Measurements from ENCODE around the gene NUDT8. TPM values are rescaled to one million over a fixed set of nuclear protein-coding genes. Genes with fewer than 3 reads are reported as not detected.

Gene NUDT8
- total RNA-seq: 6.5 and 6.7 TPM in 2 replicates

DNA sequence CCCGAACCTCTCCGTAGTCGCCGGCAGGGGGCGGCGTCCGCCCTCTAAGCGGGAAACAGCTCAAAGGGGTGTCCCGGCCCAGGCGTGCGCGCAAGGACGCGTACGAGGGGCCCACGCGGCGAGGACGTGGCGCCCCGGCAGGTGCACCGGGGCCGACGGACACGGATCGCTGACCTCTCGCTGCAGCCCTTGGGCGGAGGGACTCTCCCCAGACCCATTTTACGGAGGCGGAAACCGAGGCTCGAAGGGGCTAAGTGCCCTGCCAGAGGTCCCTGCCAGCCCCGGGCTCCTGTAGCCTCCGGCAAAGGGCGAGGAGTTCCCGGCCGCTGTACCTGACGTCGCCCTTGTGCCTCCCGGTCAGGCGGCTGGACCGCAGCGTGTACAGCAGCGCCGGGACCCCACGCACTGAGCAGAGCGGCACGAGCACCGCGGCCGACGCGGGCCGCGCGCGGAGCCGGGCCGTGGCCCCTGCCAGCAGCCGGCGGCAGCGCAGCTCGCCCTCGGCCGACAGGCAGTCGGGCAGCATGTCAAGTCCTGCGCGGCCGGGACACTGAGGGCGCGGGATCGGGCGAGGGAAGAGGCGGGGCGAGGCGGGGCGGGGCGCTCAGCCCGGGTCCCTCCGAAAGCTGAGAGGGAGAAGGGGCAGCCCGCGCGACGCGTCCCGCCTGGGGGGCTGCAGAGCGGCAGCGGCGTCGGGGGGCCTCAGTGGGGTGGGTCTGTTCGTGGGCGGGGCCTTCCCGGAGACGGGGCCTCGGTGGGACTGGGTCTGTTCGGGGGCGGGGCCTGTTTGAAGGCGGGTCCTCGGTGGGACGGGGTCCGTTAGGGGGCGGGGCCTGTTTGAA is at the start of gene NUDT8:
NUDT8 (minus strand) TSS at position 552 of the 842 bp plus-strand sequence; CDS start at position 526, 26 bp downstream.
- intact Hi-C loops (cut with micrococcal nuclease): loop anchor here (1.0 to 5.0 kb wide), 10 partner anchors 15 to 401 kb away; partner anchors contain the start of genes CDK2AP2, GSTP1, NDUFS8 and NDUFV1

DNA sequence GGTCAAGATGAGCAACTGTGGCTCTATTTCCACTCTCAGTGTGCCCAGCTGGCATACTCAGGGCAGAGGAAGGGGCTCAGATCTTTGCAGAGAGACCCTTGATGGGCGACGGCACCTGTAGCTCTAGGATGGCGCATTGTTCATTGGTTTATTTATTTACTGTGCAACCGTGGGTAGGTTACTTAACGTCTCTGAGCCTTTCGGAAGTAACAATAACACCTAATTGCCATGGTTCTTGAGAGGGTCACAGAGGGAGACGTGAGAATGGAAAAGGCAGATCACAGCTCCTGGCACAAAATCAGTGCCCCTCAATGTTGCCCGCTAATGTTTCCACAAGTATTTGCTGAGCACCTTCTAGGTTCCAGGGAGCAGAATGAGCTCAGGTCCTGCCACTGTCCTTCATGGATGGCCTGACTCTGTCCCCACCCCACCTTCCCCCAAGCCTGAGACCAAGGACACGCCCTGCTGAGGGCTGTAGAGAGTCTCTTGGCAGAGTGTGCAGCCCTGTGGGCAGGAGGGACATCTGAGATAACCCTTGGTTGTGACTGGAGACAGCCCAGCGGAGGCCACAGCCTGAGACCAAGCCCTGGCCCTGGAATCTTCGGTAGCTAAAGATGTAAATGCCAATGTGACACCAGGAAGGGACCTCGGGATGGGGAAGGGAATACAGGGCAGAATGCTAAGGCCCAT is 45.5 kb upstream of the NUDT8 start:
- intact Hi-C loops (cut with micrococcal nuclease): no loop called here

GRCh38 chr11:67674442-67674871 is 44.7 kb upstream of the NUDT8 start, which contains the start of gene ALDH3B2:
ALDH3B2 (minus strand) TSS chr11:67674623; CDS start chr11:67666935, 7,688 bp downstream.
- intact Hi-C loops (cut with micrococcal nuclease): no loop called here

GRCh38 chr11:67673902-67674301 is 44.2 kb upstream of the NUDT8 start:
- intact Hi-C loops (cut with micrococcal nuclease): no loop called here

DNA sequence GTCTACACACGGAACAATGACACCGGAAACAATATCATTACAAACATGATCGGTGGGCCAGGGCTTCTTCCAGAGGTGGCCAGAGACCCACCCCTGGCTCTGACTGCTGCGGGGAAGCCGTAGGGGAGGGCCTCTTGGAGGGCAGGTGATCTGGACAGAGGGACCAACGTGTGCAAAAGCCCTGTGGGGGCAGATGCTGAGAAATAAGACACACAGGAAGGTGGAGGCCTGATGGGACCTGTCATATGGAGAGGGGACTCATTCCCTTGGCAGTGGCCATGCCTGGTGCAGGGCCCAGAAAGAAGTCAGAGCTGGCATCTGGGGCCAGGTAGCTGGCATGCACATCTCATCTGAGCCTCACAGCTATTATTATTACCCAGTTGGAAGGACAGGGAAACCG is 43.6 kb upstream of the NUDT8 start:
- intact Hi-C loops (cut with micrococcal nuclease): no loop called here

DNA sequence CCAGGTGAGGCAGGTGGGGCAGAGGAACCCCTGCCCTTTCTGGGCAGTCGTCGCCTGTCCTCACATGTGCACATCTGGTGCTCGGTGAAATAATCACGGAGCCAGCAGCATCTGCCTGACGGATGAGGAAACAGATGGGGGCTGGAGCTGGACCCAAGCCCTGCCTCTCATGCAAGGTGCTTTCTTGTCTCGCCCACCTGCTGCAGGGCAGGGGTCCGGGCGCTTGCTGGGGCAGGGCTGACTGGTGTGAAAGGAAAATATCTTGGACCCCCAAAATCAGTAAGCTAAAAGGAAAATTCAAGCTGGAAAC is 41.4 kb upstream of the NUDT8 start:
- intact Hi-C loops (cut with micrococcal nuclease): no loop called here

GRCh38 chr11:67670316-67671210 is 40.8 kb upstream of the NUDT8 start:
- intact Hi-C loops (cut with micrococcal nuclease): no loop called here

- intact Hi-C loops (cut with micrococcal nuclease): no loop called here
These were observed 38.4 kb upstream of the NUDT8 start for GRCh38 chr11:67668192-67668551.

DNA sequence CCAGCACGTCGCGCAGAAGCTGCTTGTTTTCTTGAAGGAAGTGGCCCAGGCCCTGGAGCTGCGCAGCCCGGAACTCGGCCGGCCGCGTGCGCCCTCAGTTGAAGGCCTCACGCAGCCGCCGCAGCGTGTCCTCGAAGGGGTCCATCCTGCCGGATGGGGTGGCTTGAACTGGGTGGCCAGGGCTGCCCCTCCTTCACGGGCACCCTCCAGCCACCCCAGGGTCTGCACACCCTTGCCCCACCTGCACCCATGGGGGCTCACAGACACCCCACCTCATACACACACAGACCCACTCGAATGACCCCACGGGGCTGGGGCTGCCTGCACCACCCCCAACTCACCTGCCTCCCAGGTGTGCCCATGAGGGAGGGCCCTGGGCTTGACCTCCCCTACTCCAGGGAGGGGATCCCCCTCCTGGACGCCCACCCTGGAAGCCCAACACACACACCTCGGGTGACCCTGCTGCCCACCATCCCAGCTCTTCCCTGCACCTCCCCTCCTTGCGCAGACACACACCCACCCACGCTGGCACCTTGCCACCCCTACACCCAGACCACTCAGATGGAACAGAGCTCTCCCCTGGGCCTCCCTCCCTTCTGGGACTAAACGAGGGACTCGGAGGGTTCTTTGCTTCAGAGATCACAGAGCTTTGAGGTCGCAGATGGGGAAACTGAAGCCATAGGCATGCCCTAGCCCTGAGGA is 37.9 kb upstream of the NUDT8 start:
- intact Hi-C loops (cut with micrococcal nuclease): no loop called here

- intact Hi-C loops (cut with micrococcal nuclease): no loop called here
These were observed 37.1 kb upstream of the NUDT8 start for GRCh38 chr11:67666676-67667489.

GRCh38 chr11:67666303-67666645 is 36.5 kb upstream of the NUDT8 start:
- intact Hi-C loops (cut with micrococcal nuclease): no loop called here

DNA sequence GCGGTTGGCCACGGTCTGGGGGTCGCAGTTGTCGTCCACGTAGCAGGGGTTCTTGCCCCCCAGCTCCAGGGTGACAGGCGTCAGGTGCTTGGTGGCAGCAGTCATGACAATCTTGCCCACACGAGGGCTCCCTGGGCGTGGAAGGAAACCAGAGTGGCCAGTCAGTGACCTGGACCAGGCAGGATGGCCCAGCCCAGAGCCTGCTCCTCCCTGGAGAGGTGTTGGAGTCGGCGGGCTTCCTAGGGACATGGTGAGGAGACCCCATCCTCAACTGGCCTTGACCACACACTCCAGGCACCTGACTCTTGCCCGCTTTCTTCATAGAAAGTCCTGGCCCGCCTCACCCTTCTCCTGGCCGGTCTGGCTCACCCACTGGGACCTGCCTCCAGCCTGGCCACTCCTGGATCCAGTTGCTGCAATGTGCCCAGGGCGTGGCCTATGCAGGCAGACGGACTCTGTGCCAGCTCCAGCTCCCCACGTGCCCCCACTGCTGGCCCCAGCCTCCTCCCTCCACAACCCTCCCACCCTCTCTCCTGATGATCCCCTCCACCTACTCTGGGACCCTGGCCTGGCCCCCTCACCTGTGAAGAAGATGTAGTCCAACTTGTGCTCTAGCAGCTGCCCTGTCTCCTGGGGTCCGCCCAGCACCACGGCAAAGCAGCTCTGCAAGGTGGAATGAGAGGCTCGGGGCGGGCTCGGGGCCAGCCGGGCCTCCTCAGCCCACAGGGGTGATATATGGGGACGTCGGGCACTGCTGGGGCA is 36.0 kb upstream of the NUDT8 start:
- intact Hi-C loops (cut with micrococcal nuclease): no loop called here

GRCh38 chr11:67664696-67665540 is 35.2 kb upstream of the NUDT8 start:
- intact Hi-C loops (cut with micrococcal nuclease): no loop called here

DNA sequence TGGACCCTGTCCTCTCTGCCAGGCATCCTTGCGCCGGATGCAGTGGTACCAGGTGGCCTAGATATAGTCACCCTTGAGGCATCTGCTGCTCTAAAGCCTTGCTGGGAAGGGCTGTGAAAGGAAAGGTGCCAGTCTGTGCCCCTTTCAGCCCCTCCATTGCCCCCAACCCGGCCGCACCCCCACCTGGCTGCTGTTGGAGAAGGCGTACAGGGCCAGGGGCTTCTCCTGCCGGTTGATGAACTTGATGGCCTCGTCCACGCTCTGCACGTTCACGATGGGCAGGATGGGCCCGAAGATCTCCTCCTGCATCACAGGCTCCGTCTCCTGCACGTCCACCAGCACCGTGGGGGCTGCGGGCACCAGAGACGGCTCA is 34.5 kb upstream of the NUDT8 start:
- intact Hi-C loops (cut with micrococcal nuclease): no loop called here

GRCh38 chr11:67663532-67664212 is 33.9 kb upstream of the NUDT8 start:
- intact Hi-C loops (cut with micrococcal nuclease): no loop called here

DNA sequence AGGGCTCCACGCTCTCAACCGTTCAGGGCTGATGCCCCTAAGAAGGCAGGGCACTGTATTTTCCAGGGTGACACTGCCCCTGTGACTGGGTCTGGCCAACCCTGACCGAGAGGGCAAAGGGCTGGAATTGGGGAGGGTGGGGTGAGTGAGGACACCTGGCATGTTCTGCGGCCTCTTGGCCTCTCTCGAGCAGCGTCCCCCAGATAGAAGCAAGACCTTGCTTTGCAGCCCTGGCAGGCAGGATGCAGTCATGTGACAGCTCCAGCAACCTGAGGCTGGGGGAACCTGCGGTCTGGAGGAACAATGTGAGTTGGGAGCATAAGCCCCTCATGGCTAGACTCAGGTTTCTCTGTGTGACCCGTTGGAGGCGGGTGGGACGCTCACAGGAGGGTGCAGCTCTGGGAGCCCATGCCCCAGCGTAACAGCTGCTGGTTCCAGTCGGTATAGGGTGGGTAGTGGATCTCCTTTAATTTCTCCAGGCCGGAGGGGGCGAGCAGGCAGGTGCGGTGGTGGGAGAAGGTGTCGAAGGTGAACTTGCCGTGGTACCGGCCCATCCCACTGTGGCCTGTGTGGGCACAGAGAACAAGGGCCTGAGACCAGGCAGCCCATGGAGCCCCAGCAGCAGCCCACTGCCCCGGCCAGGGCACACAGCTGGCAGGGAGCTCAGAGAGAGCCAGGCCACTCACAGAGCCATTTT is 33.2 kb upstream of the NUDT8 start:
- intact Hi-C loops (cut with micrococcal nuclease): no loop called here

GRCh38 chr11:67662142-67662834 is 32.6 kb upstream of the NUDT8 start:
- intact Hi-C loops (cut with micrococcal nuclease): no loop called here

All from T-helper 1 cell treated with Interleukin-12 subunit alpha and Interleukin-12 subunit beta and Interleukin-4 antibody, amounts not matched to agents 30 ng/mL and 1 ng/mL, for 36 hours (primary cell).